ENCODE data around the gene GID8. TPM values are rescaled to one million over a fixed set of nuclear protein-coding genes. Genes with fewer than 3 reads are reported as not detected.
"Not testable (repeated sequence)": the region's sequence is repeated elsewhere in the genome, so short reads cannot be mapped to it uniquely, and the experiment has no call there.

GID8 gene
- total and polyA plus RNA-seq, 8 donors = 24.5 to 52.6 (median 47.6) TPM

- ATAC-seq = no peak
- DNase-seq = peak in 1 of 4 donors; percentile 70
- H3K27me3 ChIP-seq = no peaks in the 10 kb centered on the region
- H3K27ac ChIP-seq = no peak overlapping the region
- TF ChIP-seq, protein P1, sequence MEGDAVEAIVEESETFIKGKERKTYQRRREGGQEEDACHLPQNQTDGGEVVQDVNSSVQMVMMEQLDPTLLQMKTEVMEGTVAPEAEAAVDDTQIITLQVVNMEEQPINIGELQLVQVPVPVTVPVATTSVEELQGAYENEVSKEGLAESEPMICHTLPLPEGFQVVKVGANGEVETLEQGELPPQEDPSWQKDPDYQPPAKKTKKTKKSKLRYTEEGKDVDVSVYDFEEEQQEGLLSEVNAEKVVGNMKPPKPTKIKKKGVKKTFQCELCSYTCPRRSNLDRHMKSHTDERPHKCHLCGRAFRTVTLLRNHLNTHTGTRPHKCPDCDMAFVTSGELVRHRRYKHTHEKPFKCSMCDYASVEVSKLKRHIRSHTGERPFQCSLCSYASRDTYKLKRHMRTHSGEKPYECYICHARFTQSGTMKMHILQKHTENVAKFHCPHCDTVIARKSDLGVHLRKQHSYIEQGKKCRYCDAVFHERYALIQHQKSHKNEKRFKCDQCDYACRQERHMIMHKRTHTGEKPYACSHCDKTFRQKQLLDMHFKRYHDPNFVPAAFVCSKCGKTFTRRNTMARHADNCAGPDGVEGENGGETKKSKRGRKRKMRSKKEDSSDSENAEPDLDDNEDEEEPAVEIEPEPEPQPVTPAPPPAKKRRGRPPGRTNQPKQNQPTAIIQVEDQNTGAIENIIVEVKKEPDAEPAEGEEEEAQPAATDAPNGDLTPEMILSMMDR (IDR thresholded peaks at IDR 0.05) = no peak
- peaks cover 0 to 54% of the 10 kb centered on the region in 2 donors for H3K36me3 ChIP-seq
- intact Hi-C loops (cut with DNase I) = no loop called here
- no peak overlapping the region for H3K4me3 ChIP-seq
- H3K9me3 ChIP-seq = no peaks in the 10 kb centered on the region
- no peaks in the 10 kb centered on the region for H3K4me1 ChIP-seq
Measured at GRCh38 chr20:62959998-62960436, 22.1 kb downstream of the GID8 start.

DNA sequence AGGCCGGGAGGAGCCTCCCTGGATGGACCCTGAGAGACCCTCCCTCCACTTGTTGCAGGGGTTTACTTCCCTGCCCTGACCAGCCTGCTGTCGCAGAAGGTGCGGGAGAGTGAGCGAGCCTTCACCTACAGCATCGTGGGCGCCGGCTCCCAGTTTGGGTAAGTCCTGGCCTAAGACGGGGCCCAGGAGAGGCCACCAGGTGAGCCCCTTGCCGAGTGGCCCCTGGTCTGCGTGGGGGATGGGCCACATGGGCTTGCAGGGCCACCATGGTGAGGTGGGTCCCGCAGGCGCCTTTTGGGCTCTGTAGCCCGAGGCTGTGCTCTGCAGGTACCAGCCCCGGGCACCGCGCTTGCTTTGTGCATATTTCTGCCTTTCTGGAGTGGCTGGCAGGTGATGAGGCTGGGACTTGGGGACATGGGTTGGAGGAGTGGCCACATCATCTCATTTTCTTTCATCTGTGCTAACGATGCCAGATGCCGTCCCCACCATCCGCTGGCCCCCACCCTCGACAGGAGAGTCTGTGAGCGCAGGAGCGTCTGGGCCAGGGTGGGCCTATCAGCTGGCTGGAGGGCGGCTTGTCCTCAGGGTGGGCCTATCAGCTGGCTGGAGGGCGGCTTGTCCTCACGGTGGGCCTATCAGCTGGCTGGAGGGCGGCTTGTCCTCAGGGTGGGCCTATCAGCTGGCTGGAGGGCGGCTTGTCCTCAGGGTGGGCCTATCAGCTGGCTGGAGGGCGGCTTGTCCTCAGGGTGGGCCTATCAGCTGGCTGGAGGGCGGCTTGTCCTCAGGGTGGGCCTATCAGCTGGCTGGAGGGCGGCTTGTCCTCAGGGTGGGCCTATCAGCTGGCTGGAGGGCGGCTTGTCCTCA, 22.7 kb downstream of the GID8 start:
- H3K27ac ChIP-seq; H3K4me1 ChIP-seq; H3K9me3 ChIP-seq; H3K27me3 ChIP-seq; intact Hi-C loops (cut with DNase I); ATAC-seq; H3K4me3 ChIP-seq: not testable (repeated sequence)
- peaks cover 0 to 61% of the 10 kb centered on the region in 2 donors for H3K36me3 ChIP-seq
- peak in 1 of 4 donors; percentile 73 for DNase-seq

GRCh38 chr20:62961310-62961783, 23.4 kb downstream of the GID8 start:
- Histone ChIP-seq H3K27ac (no peak overlapping the region), H3K4me3 (no peak overlapping the region), H3K27me3 (no peaks in the 10 kb centered on the region), H3K4me1 (no peaks in the 10 kb centered on the region), H3K9me3 (no peaks in the 10 kb centered on the region), H3K36me3 (peaks cover 0 to 62% of the 10 kb centered on the region in 2 donors)
- ATAC-seq (no peak), DNase-seq (peak in 1 of 4 donors; percentile 63)
- intact Hi-C loops (cut with DNase I) = no loop called here
- TF ChIP-seq, protein P1 (IDR thresholded peaks at IDR 0.05) = no peak

DNA sequence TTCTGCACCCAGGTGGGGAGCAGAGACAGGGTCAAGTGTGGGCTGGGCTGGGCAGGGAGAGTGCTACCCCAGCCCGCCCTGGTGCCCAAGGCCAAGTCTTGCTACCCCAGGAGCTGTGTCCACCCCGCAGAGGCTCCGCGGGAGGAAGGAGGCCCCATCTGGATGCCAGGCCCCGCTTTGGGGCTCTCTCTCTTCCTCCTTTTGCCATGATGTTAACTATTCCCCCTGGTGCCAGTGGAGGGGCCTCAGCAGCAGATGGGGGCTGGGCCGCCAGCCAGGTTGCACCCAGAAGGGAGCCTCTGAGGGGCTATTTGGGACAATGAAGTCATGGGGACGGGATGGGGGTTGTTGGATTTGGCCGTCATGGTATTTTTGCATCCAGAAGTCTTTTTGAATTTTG, 23.9 kb downstream of the GID8 start:
- DNase-seq (peak in 1 of 4 donors; percentile 43), ATAC-seq (no peak)
- intact Hi-C loops (cut with DNase I) = no loop called here
- Histone ChIP-seq H3K9me3 (no peaks in the 10 kb centered on the region), H3K27me3 (no peaks in the 10 kb centered on the region), H3K4me3 (no peak overlapping the region), H3K27ac (no peak overlapping the region), H3K4me1 (no peaks in the 10 kb centered on the region), H3K36me3 (peaks cover 0 to 62% of the 10 kb centered on the region in 2 donors)
- TF ChIP-seq, protein P1 (IDR thresholded peaks at IDR 0.05) = no peak

DNA sequence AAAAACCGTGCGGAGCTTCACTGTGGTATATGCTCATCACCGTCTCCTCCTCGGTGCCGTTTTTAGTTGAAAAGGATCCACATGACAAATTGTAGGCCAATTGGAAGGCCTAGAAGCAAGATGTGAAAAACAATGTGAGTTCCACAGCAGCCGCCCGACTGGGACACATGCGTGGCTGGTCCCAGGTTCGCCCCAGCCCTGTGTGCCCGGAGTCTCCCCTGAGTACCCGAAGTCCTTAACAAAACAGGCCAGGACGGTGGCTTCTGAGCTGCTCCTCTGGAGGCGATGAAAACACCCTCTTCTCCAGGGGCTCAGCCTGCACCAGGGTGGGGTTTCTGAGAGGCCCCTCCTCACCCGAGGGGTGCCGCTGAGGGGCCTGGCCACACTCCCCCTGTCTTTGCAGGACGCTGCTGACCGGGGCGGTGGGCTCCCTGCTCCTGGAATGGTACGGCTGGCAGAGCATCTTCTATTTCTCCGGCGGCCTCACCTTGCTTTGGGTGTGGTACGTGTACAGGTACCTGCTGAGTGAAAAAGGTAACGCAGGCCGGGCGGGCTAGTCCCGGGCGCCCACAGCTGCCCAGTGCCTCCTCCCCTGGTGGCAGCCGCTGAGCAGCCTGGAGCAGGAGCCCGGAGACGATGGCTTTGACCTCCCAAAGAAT, 24.4 kb downstream of the GID8 start:
- Histone ChIP-seq H3K27me3 (no peaks in the 10 kb centered on the region), H3K36me3 (peaks cover 0 to 58% of the 10 kb centered on the region in 2 donors), H3K4me1 (no peaks in the 10 kb centered on the region), H3K4me3 (no peak overlapping the region), H3K27ac (no peak overlapping the region), H3K9me3 (no peaks in the 10 kb centered on the region)
- intact Hi-C loops (cut with DNase I) = no loop called here
- ATAC-seq = no peak
- peak in 1 of 4 donors; percentile 64 for DNase-seq
- TF ChIP-seq, protein P1 (IDR thresholded peaks at IDR 0.05) = no peak
